Measurements from ENCODE around the gene COMMD3.

The COMMD3 gene

DNA sequence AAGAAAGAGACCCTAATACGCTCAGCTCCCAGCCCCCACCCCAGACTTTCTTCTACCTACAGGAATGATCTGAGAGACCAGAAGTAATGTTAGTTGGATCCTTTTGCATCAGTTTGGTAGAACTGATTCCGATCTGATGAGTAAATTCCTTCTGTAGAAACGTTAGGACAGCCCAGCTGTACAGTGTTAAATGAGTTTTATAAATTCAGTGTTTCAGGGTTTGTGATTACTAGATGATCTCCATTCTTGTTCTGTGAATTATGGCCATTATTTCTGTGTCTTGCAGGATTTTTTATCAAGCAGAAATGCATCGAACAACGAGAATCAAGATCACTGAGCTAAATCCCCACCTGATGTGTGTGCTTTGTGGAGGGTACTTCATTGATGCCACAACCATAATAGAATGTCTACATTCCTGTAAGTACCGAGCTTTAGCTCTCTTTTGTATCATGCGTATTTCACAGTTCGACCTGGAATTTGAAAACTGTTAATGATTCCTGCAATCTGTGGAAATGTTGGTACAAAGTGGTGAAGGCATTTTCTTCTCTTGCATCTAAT is 10.0 kb downstream of the COMMD3 start:
- no peak for DNase-seq (ENCODE audit: low read depth)
- TF ChIP-seq, protein P1, sequence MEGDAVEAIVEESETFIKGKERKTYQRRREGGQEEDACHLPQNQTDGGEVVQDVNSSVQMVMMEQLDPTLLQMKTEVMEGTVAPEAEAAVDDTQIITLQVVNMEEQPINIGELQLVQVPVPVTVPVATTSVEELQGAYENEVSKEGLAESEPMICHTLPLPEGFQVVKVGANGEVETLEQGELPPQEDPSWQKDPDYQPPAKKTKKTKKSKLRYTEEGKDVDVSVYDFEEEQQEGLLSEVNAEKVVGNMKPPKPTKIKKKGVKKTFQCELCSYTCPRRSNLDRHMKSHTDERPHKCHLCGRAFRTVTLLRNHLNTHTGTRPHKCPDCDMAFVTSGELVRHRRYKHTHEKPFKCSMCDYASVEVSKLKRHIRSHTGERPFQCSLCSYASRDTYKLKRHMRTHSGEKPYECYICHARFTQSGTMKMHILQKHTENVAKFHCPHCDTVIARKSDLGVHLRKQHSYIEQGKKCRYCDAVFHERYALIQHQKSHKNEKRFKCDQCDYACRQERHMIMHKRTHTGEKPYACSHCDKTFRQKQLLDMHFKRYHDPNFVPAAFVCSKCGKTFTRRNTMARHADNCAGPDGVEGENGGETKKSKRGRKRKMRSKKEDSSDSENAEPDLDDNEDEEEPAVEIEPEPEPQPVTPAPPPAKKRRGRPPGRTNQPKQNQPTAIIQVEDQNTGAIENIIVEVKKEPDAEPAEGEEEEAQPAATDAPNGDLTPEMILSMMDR (IDR thresholded peaks at IDR 0.05; ENCODE audit: control insufficient read depth, insufficient read depth, low read depth, low read length, missing control alignments): no peak
- H3K4me3 ChIP-seq (ENCODE audit: control insufficient read depth, low read depth, low read length): peak overlapping the region; percentile 57

DNA sequence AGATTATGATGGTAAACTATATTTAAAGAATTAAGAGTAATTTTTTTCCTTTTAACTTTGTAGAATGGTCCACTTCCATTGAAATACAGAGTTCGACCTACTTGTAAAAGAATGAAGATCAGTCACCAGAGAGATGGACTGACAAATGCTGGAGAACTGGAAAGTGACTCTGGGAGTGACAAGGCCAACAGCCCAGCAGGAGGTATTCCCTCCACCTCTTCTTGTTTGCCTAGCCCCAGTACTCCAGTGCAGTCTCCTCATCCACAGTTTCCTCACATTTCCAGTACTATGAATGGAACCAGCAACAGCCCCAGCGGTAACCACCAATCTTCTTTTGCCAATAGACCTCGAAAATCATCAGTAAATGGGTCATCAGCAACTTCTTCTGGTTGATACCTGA is 13.0 kb downstream of the COMMD3 start:
- TF ChIP-seq, protein P1 (IDR thresholded peaks at IDR 0.05; ENCODE audit: control insufficient read depth, insufficient read depth, low read depth, low read length, missing control alignments): no peak
- DNase-seq (ENCODE audit: low read depth): no peak
- H3K4me3 ChIP-seq (ENCODE audit: control insufficient read depth, low read depth, low read length): no peak overlapping the region

DNA sequence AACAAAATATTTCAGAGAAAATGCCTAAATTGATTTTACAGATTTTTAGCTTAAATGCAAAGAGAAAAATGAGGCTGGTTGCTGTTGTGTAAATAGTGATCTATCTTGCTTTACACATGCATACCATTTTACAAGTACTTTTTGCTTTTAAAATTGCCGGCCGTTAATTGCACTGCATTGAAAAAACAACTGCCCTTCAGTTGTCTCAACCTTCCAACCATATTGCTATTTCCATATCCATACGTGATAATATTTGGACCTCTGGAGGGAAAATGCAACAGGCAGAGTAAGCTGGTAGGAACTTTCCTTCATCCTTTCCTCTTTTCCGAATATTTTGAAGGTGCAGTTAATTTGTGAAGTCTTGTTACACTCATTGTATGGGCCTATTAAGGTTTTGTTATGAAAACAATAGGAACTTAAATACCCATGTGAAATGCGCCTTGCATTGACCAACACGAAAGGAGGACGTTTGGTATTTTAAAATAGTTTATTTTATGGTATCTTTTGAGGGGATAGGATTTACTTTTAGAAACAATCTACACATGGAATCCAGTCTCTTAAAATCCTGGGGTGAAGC is 16.0 kb downstream of the COMMD3 start:
- no peak overlapping the region for H3K4me3 ChIP-seq (ENCODE audit: control insufficient read depth, low read depth, low read length)
- DNase-seq (ENCODE audit: low read depth): no peak
- TF ChIP-seq, protein P1 (IDR thresholded peaks at IDR 0.05; ENCODE audit: control insufficient read depth, insufficient read depth, low read depth, low read length, missing control alignments): no peak

DNA sequence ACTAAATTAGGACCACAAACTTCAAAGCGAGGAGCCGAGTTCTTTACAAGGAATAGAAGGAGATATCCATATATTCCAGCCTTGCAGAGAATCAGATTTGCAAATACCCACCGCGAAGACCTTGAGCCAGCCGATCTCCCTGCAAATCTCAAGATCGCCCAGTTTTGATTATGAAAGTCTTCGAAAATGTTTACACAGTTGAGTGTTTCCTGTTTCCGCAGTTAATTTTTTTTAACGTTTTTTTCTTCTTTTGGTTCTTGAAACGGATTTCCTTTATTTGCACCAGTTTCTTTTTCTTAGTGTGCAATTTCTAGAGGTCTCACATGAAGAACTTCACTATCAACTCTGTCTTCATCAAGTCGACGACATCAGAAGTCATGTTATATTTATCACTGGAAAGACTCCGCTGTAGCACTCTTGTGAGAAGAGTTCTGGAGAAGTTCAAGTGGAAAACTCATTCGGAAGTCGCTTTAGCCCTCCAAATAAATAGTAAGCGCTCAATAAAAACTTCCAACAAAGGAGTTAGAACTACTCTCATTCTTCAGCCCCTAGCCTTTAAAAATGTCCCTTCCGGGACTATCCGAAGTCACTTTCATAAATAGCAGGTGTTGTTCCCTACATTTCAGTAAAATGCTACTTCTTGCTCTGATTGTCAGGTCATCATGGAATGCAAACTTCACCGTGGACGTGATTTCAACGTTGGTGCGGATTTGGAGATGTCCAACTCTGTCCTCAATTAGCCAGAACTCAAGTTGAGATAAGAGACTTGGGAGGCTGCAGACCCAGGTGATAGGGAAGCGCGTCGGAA is 17.2 kb downstream of the COMMD3 start:
- H3K4me3 ChIP-seq (ENCODE audit: control insufficient read depth, low read depth, low read length): no peak overlapping the region
- TF ChIP-seq, protein P1 (IDR thresholded peaks at IDR 0.05; ENCODE audit: control insufficient read depth, insufficient read depth, low read depth, low read length, missing control alignments): no peak
- DNase-seq (ENCODE audit: low read depth): no peak

DNA sequence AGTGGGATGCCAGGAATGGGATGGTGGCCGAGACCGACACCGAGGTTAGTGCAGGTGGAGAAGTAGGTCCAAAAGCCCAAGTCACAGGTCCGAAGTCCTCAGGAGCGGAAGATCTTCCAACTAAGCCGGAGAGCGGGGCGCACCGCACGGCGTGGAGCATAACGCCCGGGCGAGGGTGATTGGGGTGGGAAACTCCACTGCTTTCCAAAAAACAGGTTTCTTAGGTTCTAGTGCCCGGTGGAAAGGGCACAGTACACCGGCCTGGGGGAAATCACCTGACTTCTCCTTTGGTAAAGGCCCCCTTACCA is 17.7 kb downstream of the COMMD3 start:
- no peak for DNase-seq (ENCODE audit: low read depth)
- no peak overlapping the region for H3K4me3 ChIP-seq (ENCODE audit: control insufficient read depth, low read depth, low read length)
- TF ChIP-seq, protein P1 (IDR thresholded peaks at IDR 0.05; ENCODE audit: control insufficient read depth, insufficient read depth, low read depth, low read length, missing control alignments): no peak

DNA sequence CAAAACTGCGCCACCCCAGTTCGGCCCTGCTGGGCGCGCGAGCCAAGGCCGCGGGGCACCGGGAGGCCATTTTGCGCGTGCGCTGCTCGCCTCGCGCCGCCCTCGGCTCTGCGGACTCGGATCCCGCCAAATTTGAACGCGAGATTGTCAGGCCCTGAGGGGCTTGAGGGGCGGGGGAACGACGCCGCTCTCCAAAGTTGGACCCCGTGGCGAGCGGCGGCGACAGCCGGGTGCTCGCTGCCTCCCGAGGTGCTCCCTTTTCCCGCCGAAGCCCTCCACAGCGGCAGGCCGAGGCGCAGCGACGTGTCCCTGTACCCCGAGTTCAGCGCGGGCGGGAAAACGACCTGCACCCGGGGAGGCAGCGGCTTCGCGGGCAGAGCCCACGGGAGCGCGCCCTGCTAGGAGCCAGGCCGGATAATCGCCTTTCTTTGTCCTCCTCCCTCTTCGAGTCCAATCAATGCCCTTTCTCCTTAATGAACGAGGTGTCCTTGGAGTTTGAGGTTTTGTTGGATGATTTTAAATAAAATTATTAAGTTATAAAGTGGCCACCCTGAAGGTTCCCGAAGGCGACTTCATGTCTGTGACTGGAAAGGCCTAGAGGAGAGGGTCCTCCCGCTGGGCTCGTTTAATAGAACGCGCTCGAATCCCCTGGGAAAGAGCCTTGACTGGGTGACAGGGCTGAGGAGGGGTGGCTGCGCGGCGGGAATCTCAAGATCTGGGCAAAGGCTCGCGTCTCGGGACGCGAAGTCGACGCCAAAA is 18.4 kb downstream of the COMMD3 start:
- DNase-seq (ENCODE audit: low read depth): no peak
- peak overlapping the region; percentile 42 for H3K4me3 ChIP-seq (ENCODE audit: control insufficient read depth, low read depth, low read length)
- TF ChIP-seq, protein P1 (IDR thresholded peaks at IDR 0.05; ENCODE audit: control insufficient read depth, insufficient read depth, low read depth, low read length, missing control alignments): no peak

Measured in AG09309 (cell line).